GM21447 (cell line): ENCODE results near the gene CCNK.

Experiments
- ATAC-seq: cut with Tn5 transposase; IDR thresholded peaks from one replicate; pipeline ENCODE4 v1.9.1; 2021; ENCODE audit not compliant: unreplicated experiment

CCNK gene

DNA sequence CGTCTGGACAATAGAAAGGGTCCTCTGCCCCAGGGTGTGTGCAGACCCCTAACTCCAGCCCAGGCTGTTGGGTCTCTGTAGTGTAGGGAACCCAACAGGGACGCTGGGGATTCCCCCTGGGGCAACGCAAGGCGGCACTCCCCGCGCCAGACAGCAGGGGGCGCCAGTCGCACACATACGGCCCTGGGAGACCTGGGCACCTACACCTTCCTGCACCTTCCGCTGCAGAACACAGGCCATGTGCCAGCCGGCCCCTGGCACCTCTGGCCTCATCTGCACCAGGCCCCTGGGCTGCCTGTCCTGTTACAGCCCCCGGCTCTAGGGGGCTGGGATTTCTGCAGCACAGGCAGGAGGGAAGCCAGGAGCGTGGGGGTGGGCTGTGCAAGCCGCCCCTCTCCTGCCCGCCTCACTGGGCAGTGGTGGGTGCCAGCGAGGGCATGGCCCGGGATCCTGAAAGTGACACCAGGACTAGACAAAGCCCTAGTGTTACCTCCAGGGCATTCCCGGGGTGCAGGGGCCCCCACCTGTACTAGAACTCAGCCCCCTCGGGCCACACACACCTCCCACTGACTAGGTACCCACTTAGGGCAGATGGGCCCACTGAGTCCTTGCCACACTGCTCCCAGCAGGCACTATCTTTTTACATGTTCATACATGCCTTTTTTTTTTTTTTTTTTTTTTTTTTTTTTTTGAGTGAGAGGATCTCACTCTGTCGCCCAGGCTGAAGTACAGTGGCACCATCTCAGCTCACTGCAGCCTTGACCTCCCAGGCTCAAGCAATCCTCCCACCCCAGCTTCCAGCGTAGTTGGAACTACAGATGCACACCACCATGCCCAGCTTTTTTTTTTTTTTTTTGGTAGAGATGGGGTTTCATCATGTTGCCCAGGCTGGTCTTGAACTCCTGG, 37.5 kb downstream of the CCNK start:
- peak; percentile 56 for ATAC-seq

DNA sequence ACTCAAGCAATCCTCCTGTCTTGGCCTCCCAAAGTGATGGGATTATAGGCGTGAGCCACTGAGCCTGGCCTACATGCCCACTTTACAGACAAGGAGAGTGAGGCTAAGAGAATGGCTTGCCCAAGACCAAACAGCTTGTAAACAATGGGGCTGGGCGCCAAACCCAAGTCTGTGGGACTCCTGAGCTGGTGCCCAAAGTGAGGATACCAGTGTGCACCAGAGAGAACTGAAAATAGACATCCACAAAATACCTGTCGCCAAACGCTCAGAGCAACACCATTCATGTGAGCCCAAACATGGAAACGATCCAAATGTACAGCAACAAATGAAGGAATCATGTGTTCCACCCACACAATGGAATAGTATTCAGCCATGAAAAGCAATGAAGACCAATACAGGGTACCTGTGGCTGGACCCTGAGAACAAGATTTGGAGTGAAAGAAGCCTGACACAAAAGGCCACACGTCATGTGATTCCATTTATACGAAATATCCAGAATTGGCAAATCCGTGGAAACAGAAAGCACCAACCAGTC, 38.2 kb downstream of the CCNK start:
- ATAC-seq = no peak

DNA sequence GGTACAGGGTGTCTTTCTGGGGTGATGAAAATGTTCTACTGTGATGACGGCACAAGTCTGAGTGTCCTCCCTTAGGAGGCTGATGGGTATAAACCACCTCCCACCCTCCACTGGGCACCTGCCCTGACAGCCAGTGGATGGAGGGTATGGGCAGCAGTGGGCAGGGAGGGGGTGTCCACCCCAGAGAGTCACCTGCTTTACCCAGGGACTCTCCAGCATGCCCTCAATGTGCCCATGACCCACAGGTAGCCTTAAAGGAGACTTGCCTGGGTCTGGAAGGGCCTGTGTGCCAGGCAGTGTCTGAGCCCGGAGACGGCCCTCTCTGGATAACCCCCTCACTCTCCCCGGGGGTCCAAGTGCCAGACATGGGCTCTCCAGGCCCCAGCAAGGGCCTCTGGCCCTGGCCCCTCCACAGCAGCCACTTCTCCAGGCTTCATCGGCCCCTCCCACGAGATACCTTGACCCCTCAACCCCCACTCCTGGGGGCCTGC, 38.8 kb downstream of the CCNK start:
- ATAC-seq = no peak

DNA sequence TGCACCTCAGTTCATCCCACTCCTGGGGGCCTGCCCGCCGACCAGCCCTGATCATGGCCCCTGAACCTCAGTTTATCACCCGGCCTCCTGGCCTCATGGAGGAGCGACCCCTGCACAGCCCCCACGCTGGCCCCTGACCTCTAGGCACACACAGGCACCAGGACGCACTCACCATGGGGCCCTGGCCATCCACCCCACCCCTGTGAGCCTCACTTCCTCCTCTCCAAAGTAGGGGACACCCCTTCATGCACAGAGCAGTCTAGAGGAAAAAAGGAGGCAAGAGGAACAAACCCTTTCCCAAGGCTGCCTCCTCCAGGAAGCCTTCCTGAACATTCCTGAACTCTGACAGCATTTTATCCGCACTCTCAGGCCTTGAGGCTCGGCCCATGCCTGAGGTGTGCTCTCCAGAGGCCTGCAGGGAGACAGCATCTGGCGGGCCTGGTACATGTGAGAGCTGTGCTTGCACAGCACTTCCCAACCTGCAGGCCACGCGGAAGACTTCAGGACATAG, 39.4 kb downstream of the CCNK start:
- ATAC-seq = no peak

DNA sequence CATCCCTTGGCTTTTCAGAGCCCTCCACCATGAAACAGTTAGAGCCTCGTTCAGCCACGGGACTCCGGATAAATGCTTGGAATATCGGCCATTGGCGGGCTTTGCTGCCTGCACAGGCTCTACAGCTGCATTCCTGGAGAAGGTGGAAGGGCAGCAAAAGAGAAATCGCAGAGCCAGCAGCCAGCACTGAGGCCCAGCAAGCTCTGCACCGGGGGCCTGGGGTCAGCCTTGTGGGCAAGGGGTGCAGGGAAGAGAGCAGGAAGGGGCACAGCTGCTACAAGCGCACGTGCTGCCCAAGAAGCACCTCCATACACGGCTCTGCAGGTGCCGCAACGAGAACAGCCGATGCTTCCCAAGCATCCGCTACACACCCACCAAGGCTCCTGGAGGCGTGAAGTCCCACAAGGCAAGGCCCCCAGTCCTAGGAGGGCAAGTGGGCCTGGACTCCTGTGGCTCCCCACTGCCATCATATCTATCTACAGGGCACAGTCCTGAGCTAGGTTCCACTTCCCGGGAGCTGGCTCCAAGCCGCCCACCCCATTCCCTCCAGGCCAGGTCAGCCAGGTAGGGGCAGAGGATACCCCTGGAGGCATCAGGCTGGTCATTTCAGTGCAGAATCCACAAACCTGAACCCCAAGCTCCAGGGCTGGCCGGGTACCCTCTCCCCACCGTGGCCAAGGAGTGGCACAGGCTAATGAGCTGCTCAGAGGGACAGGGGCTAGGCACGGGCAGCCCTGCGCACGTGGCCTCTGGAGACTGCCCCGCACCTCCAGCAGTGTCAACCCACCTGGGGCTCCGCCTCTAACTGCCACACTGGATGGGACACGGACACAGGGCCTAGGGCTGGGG, 40.2 kb downstream of the CCNK start:
- ATAC-seq = no peak

DNA sequence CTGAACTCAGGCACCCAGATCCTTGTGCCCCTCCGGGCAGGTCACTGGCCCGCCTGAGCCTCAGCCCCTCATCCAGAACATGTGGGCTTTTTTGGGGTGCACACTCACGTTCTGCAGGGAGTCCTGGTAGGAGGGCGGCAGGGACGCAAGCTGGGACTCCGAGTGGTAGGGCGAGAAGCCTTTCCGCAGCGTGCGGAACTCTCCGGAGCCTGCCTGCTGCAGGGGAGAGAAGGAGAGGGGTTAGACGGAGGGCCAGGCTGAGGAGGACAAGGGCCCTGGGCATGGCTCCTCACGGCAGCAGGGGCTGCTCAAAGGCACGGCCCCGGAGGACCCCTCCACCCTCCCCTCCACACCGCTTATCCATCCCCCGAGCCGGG, 40.8 kb downstream of the CCNK start:
- ATAC-seq = no peak

DNA sequence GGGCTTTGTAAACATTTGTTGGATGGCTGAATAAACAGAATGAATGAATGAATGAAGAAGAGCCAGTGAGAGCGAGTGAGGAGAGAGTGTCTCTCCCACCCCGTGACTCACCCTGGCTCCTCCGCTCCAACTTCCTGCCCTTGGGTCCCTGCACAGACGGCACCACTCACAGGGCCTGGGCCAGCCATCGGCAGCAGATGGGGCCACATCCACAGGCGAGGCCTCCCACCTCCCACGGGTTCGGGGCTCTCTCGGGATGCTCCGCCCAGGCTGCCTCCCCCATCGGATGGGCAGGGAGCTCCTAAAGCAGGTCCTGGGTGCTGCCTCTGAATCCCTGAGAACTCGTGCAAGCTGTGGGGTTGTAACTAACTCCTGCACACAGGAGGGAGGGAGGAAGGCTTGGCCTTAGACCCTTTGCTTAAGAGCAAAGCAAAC, 41.3 kb downstream of the CCNK start:
- no peak for ATAC-seq

DNA sequence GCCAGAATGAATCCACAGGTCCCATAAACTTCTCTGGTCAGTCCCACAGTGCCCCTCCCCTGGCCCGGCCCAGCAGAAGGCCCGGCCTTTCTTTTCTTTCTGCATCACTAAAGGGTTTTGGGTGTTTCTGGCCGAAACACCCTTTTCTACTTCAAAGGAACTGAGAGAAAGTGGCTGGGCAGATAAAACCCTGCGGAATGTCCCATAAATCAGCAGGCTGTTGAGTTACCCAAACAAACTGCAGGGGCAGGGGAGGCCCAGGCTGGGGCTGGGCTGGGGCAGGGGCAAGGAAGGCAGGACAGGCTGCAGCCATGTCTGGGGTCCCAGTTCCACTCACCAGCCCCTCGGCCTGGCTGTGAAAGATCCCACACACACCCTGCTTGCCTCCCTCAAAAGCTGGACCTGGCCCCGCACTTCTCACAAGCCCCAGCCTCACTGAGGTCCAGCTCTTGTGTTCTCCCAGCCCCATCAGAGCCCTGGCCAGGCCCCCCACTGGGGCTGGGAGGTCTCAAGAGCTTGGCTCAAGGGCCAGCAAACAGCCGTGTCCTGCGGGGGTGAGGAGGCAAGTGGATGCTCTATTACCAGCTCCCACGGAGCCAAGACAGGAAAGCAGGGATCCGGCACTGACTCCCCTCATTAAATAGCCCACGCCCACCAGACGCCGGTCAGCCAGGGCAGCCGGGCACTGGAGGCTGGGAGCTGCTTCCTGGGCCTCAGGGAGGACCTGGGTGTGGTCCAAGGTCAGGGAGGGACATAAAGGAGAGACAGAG, 41.9 kb downstream of the CCNK start:
- no peak for ATAC-seq

DNA sequence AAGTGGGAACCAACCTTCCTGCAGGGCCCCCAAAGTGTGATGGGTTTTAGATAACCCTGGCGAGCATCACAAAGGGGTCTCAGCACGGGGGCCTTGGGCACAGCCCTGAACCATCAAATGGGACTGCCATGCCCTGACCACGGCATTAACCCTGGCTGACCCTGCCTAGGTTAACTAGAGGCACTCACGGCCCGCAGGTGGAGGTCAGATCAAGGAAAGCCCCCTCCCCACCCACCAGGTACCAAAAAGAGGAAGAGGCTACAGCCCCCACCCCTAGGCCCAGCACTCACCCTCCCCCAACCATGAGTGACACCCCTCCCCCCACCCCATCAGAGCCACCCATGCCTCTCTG, 42.5 kb downstream of the CCNK start:
- no peak for ATAC-seq

DNA sequence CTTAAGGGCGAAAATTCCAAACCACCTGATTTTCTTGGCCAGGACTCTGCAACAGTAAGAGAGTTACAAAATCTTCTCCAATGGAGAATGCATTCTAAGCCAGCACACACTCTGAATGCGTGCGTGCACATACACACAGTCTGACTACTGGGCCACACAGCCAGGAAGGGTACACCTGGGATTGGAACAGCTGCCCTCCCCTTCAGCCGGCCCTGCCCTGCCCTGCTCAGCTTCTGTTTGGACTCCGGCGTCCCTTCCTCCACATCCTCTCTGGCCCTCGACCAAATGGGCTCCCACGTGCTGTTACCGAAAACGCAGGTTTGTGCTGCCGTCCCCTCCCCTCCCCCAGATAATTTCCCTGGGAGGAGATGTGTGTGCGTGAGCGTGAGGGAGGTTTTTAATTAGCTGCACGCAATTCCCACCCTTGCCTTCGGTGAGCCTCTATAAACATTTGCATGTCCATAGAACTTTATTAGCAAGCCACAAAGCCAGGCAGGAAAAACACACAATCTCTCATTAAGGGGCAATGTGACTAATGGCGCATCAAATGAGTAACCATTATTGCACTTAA, 43.0 kb downstream of the CCNK start:
- ATAC-seq = no peak

DNA sequence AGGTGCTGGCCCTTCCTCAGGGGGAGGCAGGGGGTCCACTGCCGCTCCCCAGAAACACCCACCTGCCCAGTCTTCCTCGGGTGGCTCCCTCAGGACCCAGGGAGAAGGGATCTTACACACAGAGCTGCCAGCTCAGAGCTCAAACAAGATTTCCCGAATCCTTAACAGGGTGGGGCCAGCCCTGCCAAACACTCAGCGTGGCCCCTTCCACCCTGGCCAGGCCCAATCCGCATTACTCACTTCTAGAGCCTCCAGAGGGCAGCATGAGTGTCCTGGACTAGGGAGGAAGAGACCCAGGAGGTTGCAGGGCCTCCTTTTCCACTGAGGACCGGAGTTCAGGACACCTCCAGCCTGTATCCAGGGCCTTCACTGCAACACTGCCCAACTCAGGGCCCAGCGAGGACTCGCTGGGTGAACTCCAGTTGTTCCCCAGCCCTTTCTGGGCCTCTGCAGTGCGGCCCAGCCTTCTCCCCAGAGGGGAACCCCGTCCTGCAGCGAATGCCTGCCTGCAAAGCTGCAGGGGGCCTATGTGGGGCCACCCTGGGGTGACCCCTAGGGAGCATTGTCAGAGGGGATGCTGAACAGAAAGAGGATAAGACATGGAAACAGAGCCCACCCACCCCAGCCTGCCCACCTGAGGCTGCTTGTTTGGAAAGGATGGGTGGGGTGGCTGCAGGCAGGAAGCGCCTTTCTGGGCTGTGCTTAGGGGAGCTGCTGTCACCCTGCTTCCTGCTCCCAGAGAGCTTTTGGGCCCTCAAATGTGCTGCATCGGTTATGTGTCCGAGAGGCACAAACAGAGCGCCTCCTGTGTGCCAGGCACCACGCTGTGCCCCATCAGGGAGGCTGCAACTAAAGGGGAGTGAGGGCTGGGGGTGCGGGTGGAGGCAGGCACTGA, 43.8 kb downstream of the CCNK start:
- ATAC-seq = no peak

DNA sequence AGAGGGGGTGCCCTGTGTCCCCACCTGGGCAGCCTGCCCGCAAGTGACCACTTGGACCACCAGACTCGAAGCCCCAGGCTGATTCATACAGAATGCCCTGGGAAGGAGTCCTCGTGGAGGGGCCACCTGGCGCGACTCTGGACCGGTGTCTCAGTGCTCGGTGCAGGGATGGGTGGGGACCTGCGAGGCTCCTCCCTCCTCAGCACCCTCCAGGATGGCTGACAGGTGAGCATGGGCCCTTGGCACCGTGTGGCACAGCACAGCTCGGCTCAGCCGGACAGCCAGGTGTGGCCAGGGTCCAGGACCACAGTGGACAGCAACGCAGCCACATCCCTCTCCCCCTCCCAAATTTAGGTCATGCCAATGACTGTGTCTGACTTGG, 44.5 kb downstream of the CCNK start:
- no peak for ATAC-seq

DNA sequence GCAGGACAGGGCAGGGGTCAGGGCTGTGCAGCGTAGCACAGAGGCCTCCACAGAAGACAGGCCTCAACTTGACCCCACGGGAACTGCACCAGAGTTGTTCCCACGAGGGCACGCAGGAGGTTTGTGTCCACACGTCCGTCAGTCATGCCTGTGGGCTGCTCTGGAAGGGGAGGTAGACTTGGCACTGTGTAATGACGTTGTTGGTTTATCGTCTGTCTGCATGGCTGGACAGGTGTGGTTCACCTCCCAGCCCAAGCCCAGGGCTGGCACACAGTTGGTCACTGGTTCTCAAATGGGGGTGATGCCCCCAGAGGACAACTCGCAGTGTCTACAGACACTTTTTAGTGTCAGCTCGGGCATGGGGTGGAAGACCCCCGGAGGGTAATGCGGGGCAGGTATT, 45.8 kb downstream of the CCNK start:
- ATAC-seq = no peak

DNA sequence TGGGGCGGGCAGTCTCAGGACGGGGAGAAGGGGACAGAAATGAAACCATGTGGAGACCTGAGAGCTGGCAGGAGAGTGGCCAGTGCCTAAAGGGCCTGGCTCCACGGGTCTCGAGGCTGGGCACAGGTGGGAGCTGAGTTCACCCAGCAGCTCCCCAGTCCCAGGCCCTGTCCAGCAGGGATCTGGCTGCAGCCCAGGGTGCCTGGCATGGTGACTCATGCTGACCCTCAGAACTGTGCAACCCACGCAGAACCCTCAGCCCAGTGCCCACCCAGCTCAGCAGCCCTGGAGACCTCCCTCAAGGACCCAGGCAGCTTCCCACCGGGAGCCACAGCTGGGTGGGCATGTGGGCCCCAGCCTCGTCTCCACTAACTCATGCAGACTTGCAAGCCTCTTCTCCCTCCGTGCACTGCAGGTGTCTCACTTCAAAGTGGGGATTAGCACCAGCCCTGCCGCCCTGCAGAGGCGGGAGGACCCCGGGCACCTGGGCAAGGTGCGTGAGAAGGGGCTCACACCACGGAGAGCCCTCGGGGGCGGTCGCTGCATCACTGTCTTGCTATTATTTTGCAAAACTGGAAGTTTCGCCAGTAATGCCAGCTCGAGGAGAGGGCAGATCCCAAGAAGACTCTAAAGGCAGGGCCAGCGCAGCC, 46.3 kb downstream of the CCNK start:
- no peak for ATAC-seq

DNA sequence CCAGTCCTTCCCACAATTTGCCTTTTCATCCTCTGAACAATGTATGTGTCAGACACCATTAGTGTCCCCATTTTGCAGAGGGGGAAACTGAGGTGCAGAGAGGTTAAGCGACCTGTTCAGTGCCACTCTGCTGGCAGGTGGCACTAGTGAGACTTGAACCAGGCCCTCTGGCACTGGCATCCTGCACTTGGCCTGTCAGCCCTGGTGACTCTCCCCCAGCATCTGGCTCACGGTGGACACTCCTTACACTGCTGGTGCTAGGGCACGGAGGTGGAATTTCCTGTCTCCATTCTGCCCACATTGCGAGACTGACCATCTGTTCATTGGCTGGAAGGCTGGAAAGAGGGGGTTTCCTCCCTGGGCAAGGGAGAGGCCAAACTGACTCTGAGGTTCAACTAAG, 48.7 kb downstream of the CCNK start:
- no peak for ATAC-seq

DNA sequence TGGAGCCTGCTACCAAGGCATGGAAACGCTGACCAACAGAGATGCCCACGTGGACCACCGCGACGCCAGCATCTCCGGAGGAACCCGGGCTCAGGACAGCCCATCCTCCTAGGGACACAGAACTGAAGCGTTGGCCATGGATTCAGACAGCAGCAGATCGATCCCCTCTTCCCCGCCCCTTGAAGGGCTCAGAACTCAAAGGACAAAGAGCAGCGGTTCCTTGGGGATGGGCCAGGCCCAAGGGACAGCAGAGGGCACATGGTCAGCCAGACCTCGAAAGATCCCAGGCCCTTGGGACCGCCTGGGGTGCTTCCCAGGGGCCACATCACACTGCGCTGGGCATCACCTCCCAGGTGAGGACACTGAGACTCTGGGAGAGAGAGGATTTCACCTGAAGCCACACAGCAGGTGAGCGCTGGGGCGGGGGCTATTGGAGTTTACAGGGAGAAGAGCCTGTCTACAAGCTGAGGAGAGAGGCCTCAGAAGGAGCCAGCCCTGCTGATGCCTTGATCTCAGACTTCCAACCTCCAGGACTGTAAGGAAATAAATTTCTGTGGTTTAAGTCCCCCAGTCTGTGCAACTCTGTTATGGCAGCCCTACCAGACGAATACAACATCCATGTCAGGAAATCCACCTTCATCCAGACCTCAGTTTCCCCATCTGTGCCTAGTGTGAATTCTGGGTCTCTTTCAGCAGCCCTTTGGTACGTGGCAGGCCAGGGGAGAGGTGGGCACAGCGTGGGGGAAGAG, 49.4 kb downstream of the CCNK start:
- no peak for ATAC-seq

DNA sequence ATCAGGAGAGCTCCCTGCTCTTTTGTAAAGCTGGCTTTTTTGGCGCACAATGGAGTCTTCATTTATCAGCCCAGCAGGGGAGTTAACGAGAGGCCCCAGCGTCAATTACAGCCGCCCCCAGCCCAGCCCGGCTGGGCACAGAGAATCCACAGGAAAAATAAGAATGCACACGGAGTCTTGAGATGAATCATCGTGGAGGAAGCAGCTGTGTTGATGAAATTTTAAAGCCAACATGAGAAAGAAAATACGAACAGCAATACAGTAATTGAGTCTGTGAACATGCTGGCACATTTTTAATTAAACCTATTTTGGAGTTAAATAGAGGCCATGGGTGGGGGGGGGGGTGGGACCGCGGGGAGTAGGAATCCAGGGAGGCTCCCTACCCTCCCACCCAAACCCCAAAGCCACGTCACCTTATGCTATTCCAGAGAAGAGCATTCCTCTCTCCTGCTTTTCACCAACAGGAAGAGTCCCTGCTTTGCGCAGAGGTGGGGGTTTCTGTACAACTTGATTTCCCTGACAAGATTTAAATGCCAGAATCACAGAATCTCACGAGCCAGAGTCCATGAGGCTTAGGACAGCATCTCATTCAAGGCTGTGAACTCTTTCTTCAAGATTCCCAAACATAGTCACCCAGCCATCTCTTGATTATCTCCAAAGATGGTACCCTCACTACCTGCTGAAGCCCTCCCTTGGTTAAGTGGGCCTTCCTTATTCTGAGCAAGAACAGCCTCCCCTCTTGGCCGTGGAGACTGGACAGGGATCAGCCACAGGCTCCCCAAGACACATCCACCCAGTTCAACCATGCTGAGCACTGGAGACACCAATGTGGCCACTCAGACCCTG, 50.3 kb downstream of the CCNK start:
- ATAC-seq = no peak
